Trophoblast cell (in vitro differentiated cells and primary cell): ENCODE data around the gene MGAT3.

ENCODE experiments used
- DNase-seq, 2 donors: peaks; one replicate each; pipeline ENCODE4 v3.0.0-alpha.2; 2016
- H2AFZ ChIP-seq: 2 replicates; pipeline ENCODE4 v1.6.1; 2013; ENCODE audit warnings: low read length, moderate library complexity, mild to moderate bottlenecking; ENCODE audit not compliant: insufficient read depth, poor library complexity
- H2AK5ac ChIP-seq: 2 replicates; pipeline ENCODE4 v1.6.1; 2013; ENCODE audit warnings: mild to moderate bottlenecking, low read length
- H2BK120ac ChIP-seq: 2 replicates; pipeline ENCODE4 v1.6.1; 2013; ENCODE audit warnings: low read length, mild to moderate bottlenecking, moderate library complexity; ENCODE audit not compliant: insufficient read depth, poor library complexity
- H2BK12ac ChIP-seq: 2 replicates; pipeline ENCODE4 v1.6.1; 2013; ENCODE audit warnings: mild to moderate bottlenecking, low read length, moderate library complexity
- H2BK5ac ChIP-seq: 2 replicates; pipeline ENCODE4 v1.6.1; 2013; ENCODE audit warnings: low read length, low read depth, moderate library complexity, mild to moderate bottlenecking; ENCODE audit not compliant: poor library complexity
- H3K14ac ChIP-seq: 2 replicates; pipeline ENCODE4 v1.6.1; 2013; ENCODE audit warnings: mild to moderate bottlenecking, low read length
- H3K18ac ChIP-seq: 2 replicates; pipeline ENCODE4 v1.6.1; 2013; ENCODE audit warnings: mild to moderate bottlenecking, low read length
- H3K23ac ChIP-seq: 2 replicates; pipeline ENCODE4 v1.6.1; 2013; ENCODE audit warnings: low read length
- H3K27ac ChIP-seq: 2 replicates; pipeline ENCODE4 v1.5.1; 2013; ENCODE audit warnings: low read depth, mild to moderate bottlenecking, inconsistent platforms, low read length, moderate library complexity
- H3K27me3 ChIP-seq: 2 replicates; pipeline ENCODE4 v1.6.1; 2013; ENCODE audit warnings: inconsistent platforms, mild to moderate bottlenecking, low read length, moderate library complexity; ENCODE audit not compliant: insufficient read depth
- H3K36me3 ChIP-seq, 2 experiments: 1 replicate in 1 of 2; 2 replicates in 1 of 2; pipeline ENCODE4 v1.6.1; 2013; ENCODE audit warnings: low read length in 2 of 2, mild to moderate bottlenecking in 2 of 2, moderate library complexity in 1 of 2; ENCODE audit not compliant: insufficient read depth in 2 of 2, control insufficient read depth in 1 of 2
- H3K4ac ChIP-seq: 2 replicates; pipeline ENCODE4 v1.6.1; 2013; ENCODE audit warnings: low read depth, mild to moderate bottlenecking, low read length, moderate library complexity
- H3K4me1 ChIP-seq, 2 experiments: 1 replicate in 1 of 2; 2 replicates in 1 of 2; pipeline ENCODE4 v1.6.1; 2013; ENCODE audit warnings: low read length in 2 of 2, mild to moderate bottlenecking in 2 of 2, moderate library complexity in 1 of 2; ENCODE audit not compliant: insufficient read depth in 2 of 2, control insufficient read depth in 1 of 2
- H3K4me2 ChIP-seq: 2 replicates; pipeline ENCODE4 v1.6.1; 2013; ENCODE audit warnings: inconsistent platforms, mild to moderate bottlenecking, low read length, moderate library complexity
- H3K4me3 ChIP-seq: 2 replicates; pipeline ENCODE4 v1.5.1; 2013; ENCODE audit warnings: mild to moderate bottlenecking, low read depth, low read length, inconsistent platforms
- H3K79me1 ChIP-seq: one replicate; pipeline ENCODE4 v1.6.1; 2013; ENCODE audit warnings: low read length
- H3K79me2 ChIP-seq: 2 replicates; pipeline ENCODE4 v1.6.1; 2013; ENCODE audit warnings: low read length, mild to moderate bottlenecking; ENCODE audit not compliant: control insufficient read depth, insufficient read depth, poor library complexity
- H3K9ac ChIP-seq: 2 replicates; pipeline ENCODE4 v1.6.1; 2013; ENCODE audit warnings: mild to moderate bottlenecking, low read length
- H3K9me3 ChIP-seq: 2 replicates; pipeline ENCODE4 v1.6.1; 2013; ENCODE audit warnings: low read depth, mild to moderate bottlenecking, control low read depth, inconsistent platforms, low read length; ENCODE audit not compliant: insufficient read depth
- H4K12ac ChIP-seq: 2 replicates; pipeline ENCODE4 v1.6.1; 2013; ENCODE audit warnings: low read depth, mild to moderate bottlenecking, low read length, moderate library complexity
- H4K8ac ChIP-seq: 2 replicates; pipeline ENCODE4 v1.6.1; 2013; ENCODE audit warnings: low read depth, mild to moderate bottlenecking, low read length, moderate library complexity
- H4K91ac ChIP-seq: one replicate; pipeline ENCODE4 v1.6.1; 2013; ENCODE audit warnings: low read depth, mild to moderate bottlenecking, low read length, moderate library complexity
- WGBS: extraction: QIAGEN DNeasy Blood & Tissue Kit; methylation state at CpG from one replicate; pipeline ENCODE4 v1.1.7; 2013; ENCODE audit warnings: missing lambda C conversion rate; ENCODE audit not compliant: insufficient read length, insufficient coverage; ENCODE audit errors: extremely low coverage; 5-methylcytosine and 5-hydroxymethylcytosine counted together

MGAT3 gene

GRCh38 chr22:39466228-39467006, 9.6 kb downstream of the MGAT3 start:
- Histone ChIP-seq H3K9ac (no peak overlapping the region), H3K36me3 (peaks cover 0 to 3% of the 10 kb centered on the region in 2 experiments), H3K27me3 (no peaks in the 10 kb centered on the region), H4K12ac (no peak overlapping the region), H3K4me3 (no peak overlapping the region), H2BK120ac (peak overlapping the region; percentile 76), H3K79me1 (peaks cover 38% of the 10 kb centered on the region), H3K27ac (peak overlapping the region; percentile 79), H3K18ac (no peak overlapping the region), H2BK5ac (peak overlapping the region; percentile 78), H2AK5ac (no peak overlapping the region), H4K91ac (peak overlapping the region; percentile 86), H3K79me2 (peaks cover 23% of the 10 kb centered on the region), H3K23ac (no peak overlapping the region), H3K4ac (no peak overlapping the region), H3K9me3 (peaks cover 2% of the 10 kb centered on the region), H3K4me2 (no peak overlapping the region), H2AFZ (no peak overlapping the region), H3K14ac (peak overlapping the region; percentile 45), H4K8ac (peak overlapping the region; percentile 28), H3K4me1 (peaks cover 56 to 68% of the 10 kb centered on the region in 2 experiments), H2BK12ac (no peak overlapping the region)
- peak; percentile 96 for DNase-seq
- WGBS = no CpG with 5 or more reads among the region's 21 CpGs

- Histone ChIP-seq H3K27me3 (no peaks in the 10 kb centered on the region), H3K14ac (no peak overlapping the region), H3K36me3 (peaks cover 0 to 3% of the 10 kb centered on the region in 2 experiments), H3K4ac (no peak overlapping the region), H4K91ac (peak overlapping the region; percentile 16), H2BK12ac (no peak overlapping the region), H3K23ac (no peak overlapping the region), H4K12ac (no peak overlapping the region), H2BK5ac (no peak overlapping the region), H2AK5ac (no peak overlapping the region), H3K27ac (no peak overlapping the region), H3K9ac (no peak overlapping the region), H3K4me3 (no peak overlapping the region), H3K9me3 (peaks cover 2% of the 10 kb centered on the region), H3K79me2 (peaks cover 26% of the 10 kb centered on the region), H3K18ac (no peak overlapping the region), H4K8ac (no peak overlapping the region), H3K4me1 (peaks cover 64 to 74% of the 10 kb centered on the region in 2 experiments), H3K4me2 (no peak overlapping the region), H3K79me1 (peaks cover 45% of the 10 kb centered on the region), H2AFZ (no peak overlapping the region), H2BK120ac (no peak overlapping the region)
- no CpG with 5 or more reads among the region's 17 CpGs for WGBS
- DNase-seq = no peak
Observed at GRCh38 chr22:39467390-39467895, 10.6 kb downstream of the MGAT3 start.

GRCh38 chr22:39468487-39469325, 11.9 kb downstream of the MGAT3 start:
- no peak overlapping the region for H3K4me2 ChIP-seq
- no CpG with 5 or more reads among the region's 18 CpGs for WGBS

GRCh38 chr22:39469326-39469680, 12.5 kb downstream of the MGAT3 start:
- H3K23ac ChIP-seq = no peak overlapping the region
- H2AK5ac ChIP-seq = peak overlapping the region; percentile 31
- no peak overlapping the region for H4K8ac ChIP-seq
- H4K91ac ChIP-seq = peak overlapping the region; percentile 70
- H3K18ac ChIP-seq = no peak overlapping the region
- DNase-seq = no peak
- WGBS = no CpG with 5 or more reads among the region's 6 CpGs
- H3K9ac ChIP-seq = no peak overlapping the region
- H3K9me3 ChIP-seq = peaks cover 2% of the 10 kb centered on the region
- peaks cover 28% of the 10 kb centered on the region for H3K79me2 ChIP-seq
- H3K14ac ChIP-seq = peak overlapping the region; percentile 12
- peaks cover 51% of the 10 kb centered on the region for H3K79me1 ChIP-seq
- peak overlapping the region; percentile 42 for H2BK12ac ChIP-seq
- peaks cover 0 to 3% of the 10 kb centered on the region in 2 experiments for H3K36me3 ChIP-seq
- H2BK120ac ChIP-seq = no peak overlapping the region
- H3K27ac ChIP-seq = no peak overlapping the region
- peak overlapping the region; percentile 55 for H3K4ac ChIP-seq
- H3K27me3 ChIP-seq = no peaks in the 10 kb centered on the region
- peak overlapping the region; percentile 8 for H3K4me3 ChIP-seq
- H2AFZ ChIP-seq = no peak overlapping the region
- H4K12ac ChIP-seq = no peak overlapping the region
- peaks cover 69 to 75% of the 10 kb centered on the region in 2 experiments for H3K4me1 ChIP-seq
- H3K4me2 ChIP-seq = no peak overlapping the region
- no peak overlapping the region for H2BK5ac ChIP-seq

More at GRCh38 chr22:39468487-39469325, 11.9 kb downstream of the MGAT3 start:
- Histone ChIP-seq H3K4me1 (peaks cover 67 to 74% of the 10 kb centered on the region in 2 experiments), H2BK12ac (no peak overlapping the region), H3K79me2 (peaks cover 28% of the 10 kb centered on the region), H3K79me1 (peaks cover 49% of the 10 kb centered on the region), H2BK5ac (no peak overlapping the region), H3K18ac (no peak overlapping the region), H3K4me3 (no peak overlapping the region), H2BK120ac (no peak overlapping the region), H2AK5ac (peak overlapping the region; percentile 31), H3K14ac (no peak overlapping the region), H3K23ac (no peak overlapping the region), H4K12ac (no peak overlapping the region), H3K27ac (no peak overlapping the region), H4K91ac (peak overlapping the region; percentile 7), H3K9ac (no peak overlapping the region), H3K27me3 (no peaks in the 10 kb centered on the region), H3K9me3 (peaks cover 2% of the 10 kb centered on the region), H3K4ac (peak overlapping the region; percentile 41), H4K8ac (no peak overlapping the region), H3K36me3 (peaks cover 0 to 3% of the 10 kb centered on the region in 2 experiments), H2AFZ (no peak overlapping the region)
- DNase-seq = no peak
